ENCODE results near the gene LPP.
"Not testable (repeated sequence)": the region's sequence is repeated elsewhere in the genome, so short reads cannot be mapped to it uniquely, and the experiment has no call there.

The LPP gene

GRCh38 chr3:188577539-188577938 lies 423.6 kb downstream of the LPP start:
- no peak for DNase-seq

GRCh38 chr3:188578576-188579363 lies 424.8 kb downstream of the LPP start:
- DNase-seq = no peak

- no peak for DNase-seq
These were observed 426.3 kb downstream of the LPP start for GRCh38 chr3:188580223-188580622.

GRCh38 chr3:188580659-188581058 lies 426.7 kb downstream of the LPP start:
- no peak for DNase-seq

GRCh38 chr3:188581365-188581764 lies 427.4 kb downstream of the LPP start:
- DNase-seq = no peak

- DNase-seq = no peak
These were observed 427.8 kb downstream of the LPP start for GRCh38 chr3:188581792-188582191.

GRCh38 chr3:188583341-188584161 lies 429.6 kb downstream of the LPP start:
- DNase-seq = no peak

- peak; percentile 47 for DNase-seq
These were observed 430.2 kb downstream of the LPP start for GRCh38 chr3:188584162-188584529.

GRCh38 chr3:188584958-188585689 lies 431.2 kb downstream of the LPP start:
- peak; percentile 2 for DNase-seq

GRCh38 chr3:188589071-188589470 lies 435.1 kb downstream of the LPP start:
- DNase-seq = no peak

GRCh38 chr3:188589771-188590170 lies 435.8 kb downstream of the LPP start:
- no peak for DNase-seq

GRCh38 chr3:188590557-188590956 lies 436.6 kb downstream of the LPP start:
- no peak for DNase-seq

GRCh38 chr3:188594139-188594538 lies 440.2 kb downstream of the LPP start:
- no peak for DNase-seq

GRCh38 chr3:188595890-188596376 lies 442.0 kb downstream of the LPP start:
- no peak for DNase-seq

- no peak for DNase-seq
These were observed 444.9 kb downstream of the LPP start for GRCh38 chr3:188598894-188599293.

- no peak for DNase-seq
These were observed 448.2 kb downstream of the LPP start for GRCh38 chr3:188602111-188602510.

- no peak for DNase-seq
These were observed 448.7 kb downstream of the LPP start for GRCh38 chr3:188602620-188603019.

- DNase-seq = no peak
These were observed 450.7 kb downstream of the LPP start for GRCh38 chr3:188604651-188605050.

GRCh38 chr3:188605231-188605630 lies 451.3 kb downstream of the LPP start:
- no peak for DNase-seq

GRCh38 chr3:188605905-188606304 lies 451.9 kb downstream of the LPP start:
- peak; percentile 71 for DNase-seq

- peak; percentile 80 for DNase-seq
These were observed 453.9 kb downstream of the LPP start for GRCh38 chr3:188607805-188608315.

- DNase-seq = no peak
These were observed 454.4 kb downstream of the LPP start for GRCh38 chr3:188608401-188608800.

GRCh38 chr3:188613721-188614120 lies 459.8 kb downstream of the LPP start:
- DNase-seq = not testable (repeated sequence)
